Caco-2 (cell line): ENCODE results near the gene HOXB8. TPM values are rescaled to one million over a fixed set of nuclear protein-coding genes. Genes with fewer than 3 reads are reported as not detected.

ENCODE experiments used
- BruUV-seq: library from RNA; stranded (reverse); fragments of 400-500 nt; replicated peaks from 2 replicates; lab custom pipeline; 2021; lab: Mats Ljungman, UMichigan
- CTCF ChIA-PET: fragments of 300-600 bp; sonication (Branson Sonifier 250); formaldehyde crosslinking; loops from one replicate; lab custom pipeline; 2022; ENCODE audit warnings: antibody characterized with exemption; lab: Charles Lee
- POLR2A ChIA-PET: fragments of 300-600 bp; sonication (Branson Sonifier 250); formaldehyde crosslinking; loops from one replicate; lab custom pipeline; 2022; ENCODE audit warnings: antibody characterized with exemption; lab: Charles Lee
- DNase-seq, 2 experiments: peaks; one replicate each; pipeline versions ENCODE4 v3.0.0 to v3.0.0-alpha.2; 2020 to 2022
- H3K27me3 ChIP-seq: replicated peaks from 2 replicates; pipeline ENCODE4 v1.6.0; 2011; ENCODE audit warnings: low read length; ENCODE audit not compliant: control insufficient read depth, insufficient read depth
- H3K36me3 ChIP-seq: 2 replicates; pipeline ENCODE4 v1.5.1; 2011; ENCODE audit warnings: low read length; ENCODE audit not compliant: control insufficient read depth, insufficient read depth
- H3K4me1 ChIP-seq: fragments of 250-450 bp; sonication (Bioruptor Pico); 2 replicates; pipeline ENCODE4 v1.5.1; 2020; ENCODE audit warnings: mild to moderate bottlenecking
- H3K4me3 ChIP-seq: 2 replicates; pipeline ENCODE4 v1.5.1; 2011; ENCODE audit warnings: low read depth, mild to moderate bottlenecking, control low read depth, low read length
- H3K9me3 ChIP-seq: fragments of 250-450 bp; sonication (Bioruptor Pico); 2 replicates; pipeline ENCODE4 v1.5.1; 2020; ENCODE audit warnings: mild to moderate bottlenecking, moderate library complexity
- H3K27ac Mint-ChIP-seq: one replicate; pipeline ENCODE4 v1.8.0; 2022; ENCODE audit warnings: mixed read lengths; ENCODE audit not compliant: unreplicated experiment
- H3K27me3 Mint-ChIP-seq: one replicate; pipeline ENCODE4 v1.8.0; 2022; ENCODE audit warnings: mixed read lengths; ENCODE audit not compliant: insufficient read depth, unreplicated experiment
- H3K36me3 Mint-ChIP-seq: one replicate; pipeline ENCODE4 v1.8.0; 2022; ENCODE audit warnings: mild to moderate bottlenecking, mixed read lengths; ENCODE audit not compliant: insufficient read depth, unreplicated experiment
- H3K4me1 Mint-ChIP-seq: one replicate; pipeline ENCODE4 v1.8.0; 2022; ENCODE audit warnings: low read depth, mixed read lengths; ENCODE audit not compliant: unreplicated experiment
- H3K4me3 Mint-ChIP-seq: one replicate; pipeline ENCODE4 v1.8.0; 2022; ENCODE audit warnings: mild to moderate bottlenecking, moderate library complexity, mixed read lengths; ENCODE audit not compliant: unreplicated experiment
- H3K9me3 Mint-ChIP-seq: one replicate; pipeline ENCODE4 v1.8.0; 2022; ENCODE audit warnings: mixed read lengths; ENCODE audit not compliant: unreplicated experiment
- intact Hi-C: fragments of 100-400 bp; cut with micrococcal nuclease; formaldehyde crosslinking; loops from one replicate; pipeline ENCODE4 v1.10.0; 2022; ENCODE audit not compliant: unreplicated experiment
- total RNA-seq: library from RNA; stranded (reverse); gene quantifications from 2 replicates; pipeline ENCODE4 v1.2.3, GENCODE V29; 2022
- TF ChIP-seq, protein P1 (sequence below), 2 experiments: fragments of 200-600 bp in 1 of 2; IDR thresholded peaks; 1 replicate in 1 of 2; 2 replicates in 1 of 2; pipeline versions ENCODE4 v1.5.1 to v1.8.0; 2011 to 2022; ENCODE audit warnings: antibody characterized with exemption in 1 of 2, control low read depth in 1 of 2, inconsistent platforms in 1 of 2, low read depth in 1 of 2, low read length in 1 of 2, mild to moderate bottlenecking in 1 of 2, moderate library complexity in 1 of 2; ENCODE audit not compliant: insufficient read depth in 1 of 2, severe bottlenecking in 1 of 2, unreplicated experiment in 1 of 2

The HOXB8 gene
- total RNA-seq, 1 experiment from 2014 or later, result 1.2 TPM

DNA sequence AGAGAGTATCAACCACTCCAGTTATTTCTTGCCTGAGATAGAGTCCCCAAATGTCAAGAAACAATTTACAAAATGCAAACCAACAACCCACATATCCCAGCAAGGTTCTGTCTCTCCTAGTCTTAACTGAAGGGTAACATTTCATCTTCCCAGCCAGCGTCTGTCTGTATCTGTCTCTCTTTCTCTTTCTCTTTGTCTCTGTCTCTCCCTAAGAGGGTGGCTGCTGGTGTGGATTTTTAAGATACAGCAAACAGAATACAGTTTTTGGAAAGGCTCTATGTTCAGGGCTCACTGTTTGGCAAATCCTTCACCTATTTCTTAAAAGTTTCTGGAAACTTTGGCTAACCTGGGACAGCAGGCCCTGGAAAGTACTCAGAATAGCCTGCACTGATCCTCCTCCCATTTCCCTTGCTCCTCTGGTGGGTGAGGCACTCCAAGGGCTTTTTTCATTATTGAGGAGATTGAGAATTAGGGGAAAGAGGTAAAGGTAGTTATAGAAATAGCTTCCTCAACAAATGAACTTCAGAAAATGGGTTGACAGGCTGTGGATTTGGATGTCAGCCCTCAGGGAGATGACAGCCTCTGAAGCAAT, 43.2 kb downstream of the HOXB8 start:
- BruUV-seq, result no TSS peak
- CTCF ChIA-PET, result no interaction called here
- H3K27me3 ChIP-seq, result no peaks in the 10 kb centered on the region

DNA sequence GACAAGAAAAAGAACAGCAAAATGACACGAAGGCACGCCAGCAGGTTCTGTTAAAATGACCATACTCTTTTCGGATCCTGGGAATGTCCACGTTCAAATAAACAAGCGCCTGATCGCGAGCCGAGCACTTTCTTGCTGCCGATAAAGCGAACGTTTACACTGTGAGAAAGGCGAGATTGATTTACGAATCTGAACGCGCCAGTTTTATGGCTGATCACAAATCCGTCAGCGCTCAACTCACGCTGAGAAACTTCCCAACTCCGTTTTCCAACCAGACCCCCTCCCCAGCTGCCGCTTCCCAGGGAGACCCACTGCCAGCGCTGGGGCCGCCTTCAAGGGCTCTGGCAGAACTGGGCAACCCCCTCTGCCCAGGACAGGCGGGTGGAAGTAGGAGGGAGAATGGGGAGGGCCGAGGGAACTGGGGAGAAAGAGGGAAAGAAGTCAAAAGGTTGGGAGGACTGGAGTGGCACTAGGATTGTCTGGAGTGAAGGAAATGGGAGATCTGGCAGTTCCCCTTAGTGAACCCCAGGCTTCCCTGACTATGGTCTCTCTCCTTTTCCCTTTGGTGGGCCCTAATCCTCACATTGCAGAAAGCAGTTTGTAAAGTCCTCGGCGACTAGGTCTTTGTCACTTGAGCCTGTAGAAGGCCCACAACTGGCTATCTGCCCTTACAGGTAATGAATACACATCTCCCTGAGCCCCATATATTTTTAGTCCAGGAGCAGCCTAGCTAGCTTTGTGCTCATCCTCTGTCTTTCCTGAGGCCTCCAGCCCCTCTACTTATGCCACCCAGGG, 43.9 kb downstream of the HOXB8 start:
- Histone ChIP-seq H3K4me3 (no peak overlapping the region), H3K27me3 (no peaks in the 10 kb centered on the region), H3K4me1 (peaks cover 17% of the 10 kb centered on the region), H3K36me3 (no peaks in the 10 kb centered on the region), H3K9me3 (no peaks in the 10 kb centered on the region)
- Mint-ChIP-seq H3K27me3 (no peaks in the 10 kb centered on the region), H3K9me3 (no peaks in the 10 kb centered on the region), H3K36me3 (no peaks in the 10 kb centered on the region), H3K4me3 (no peak overlapping the region), H3K27ac (no peak overlapping the region), H3K4me1 (no peaks in the 10 kb centered on the region)
- no peak for DNase-seq
- no TSS peak for BruUV-seq
- ChIA-PET POLR2A (interaction anchor here (0.6 kb wide), 1 partner anchor 9 kb away, joined by 9 read pairs; no protein-coding TSS in a partner anchor), CTCF (interaction anchor here (0.6 kb wide), 1 partner anchor 504 kb away, joined by 4 read pairs; no protein-coding TSS in a partner anchor)
- TF ChIP-seq, protein P1, sequence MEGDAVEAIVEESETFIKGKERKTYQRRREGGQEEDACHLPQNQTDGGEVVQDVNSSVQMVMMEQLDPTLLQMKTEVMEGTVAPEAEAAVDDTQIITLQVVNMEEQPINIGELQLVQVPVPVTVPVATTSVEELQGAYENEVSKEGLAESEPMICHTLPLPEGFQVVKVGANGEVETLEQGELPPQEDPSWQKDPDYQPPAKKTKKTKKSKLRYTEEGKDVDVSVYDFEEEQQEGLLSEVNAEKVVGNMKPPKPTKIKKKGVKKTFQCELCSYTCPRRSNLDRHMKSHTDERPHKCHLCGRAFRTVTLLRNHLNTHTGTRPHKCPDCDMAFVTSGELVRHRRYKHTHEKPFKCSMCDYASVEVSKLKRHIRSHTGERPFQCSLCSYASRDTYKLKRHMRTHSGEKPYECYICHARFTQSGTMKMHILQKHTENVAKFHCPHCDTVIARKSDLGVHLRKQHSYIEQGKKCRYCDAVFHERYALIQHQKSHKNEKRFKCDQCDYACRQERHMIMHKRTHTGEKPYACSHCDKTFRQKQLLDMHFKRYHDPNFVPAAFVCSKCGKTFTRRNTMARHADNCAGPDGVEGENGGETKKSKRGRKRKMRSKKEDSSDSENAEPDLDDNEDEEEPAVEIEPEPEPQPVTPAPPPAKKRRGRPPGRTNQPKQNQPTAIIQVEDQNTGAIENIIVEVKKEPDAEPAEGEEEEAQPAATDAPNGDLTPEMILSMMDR (IDR thresholded peaks at IDR 0.05; ENCODE audit: insufficient read depth in 1 of 2, low read depth in 1 of 2, low read length in 1 of 2, severe bottlenecking in 1 of 2, unreplicated experiment in 1 of 2), result no peak
- intact Hi-C loops, result no loop called here

More for the DNA sequence above, 43.2 kb downstream of the HOXB8 start:
- DNase-seq, result no peak
- Mint-ChIP-seq H3K4me3 (no peak overlapping the region), H3K27ac (no peak overlapping the region), H3K36me3 (no peaks in the 10 kb centered on the region), H3K27me3 (no peaks in the 10 kb centered on the region), H3K4me1 (no peaks in the 10 kb centered on the region), H3K9me3 (no peaks in the 10 kb centered on the region)
- Histone ChIP-seq H3K36me3 (no peaks in the 10 kb centered on the region), H3K4me3 (no peak overlapping the region), H3K4me1 (peaks cover 18% of the 10 kb centered on the region), H3K9me3 (no peaks in the 10 kb centered on the region)
- POLR2A ChIA-PET, result interaction anchor here (0.6 kb wide), 1 partner anchor 8 kb away, joined by 9 read pairs; no protein-coding TSS in a partner anchor
- intact Hi-C loops, result no loop called here
- TF ChIP-seq, protein P1 (IDR thresholded peaks at IDR 0.05; ENCODE audit: insufficient read depth in 1 of 2, low read depth in 1 of 2, low read length in 1 of 2, severe bottlenecking in 1 of 2, unreplicated experiment in 1 of 2), result no peak

DNA sequence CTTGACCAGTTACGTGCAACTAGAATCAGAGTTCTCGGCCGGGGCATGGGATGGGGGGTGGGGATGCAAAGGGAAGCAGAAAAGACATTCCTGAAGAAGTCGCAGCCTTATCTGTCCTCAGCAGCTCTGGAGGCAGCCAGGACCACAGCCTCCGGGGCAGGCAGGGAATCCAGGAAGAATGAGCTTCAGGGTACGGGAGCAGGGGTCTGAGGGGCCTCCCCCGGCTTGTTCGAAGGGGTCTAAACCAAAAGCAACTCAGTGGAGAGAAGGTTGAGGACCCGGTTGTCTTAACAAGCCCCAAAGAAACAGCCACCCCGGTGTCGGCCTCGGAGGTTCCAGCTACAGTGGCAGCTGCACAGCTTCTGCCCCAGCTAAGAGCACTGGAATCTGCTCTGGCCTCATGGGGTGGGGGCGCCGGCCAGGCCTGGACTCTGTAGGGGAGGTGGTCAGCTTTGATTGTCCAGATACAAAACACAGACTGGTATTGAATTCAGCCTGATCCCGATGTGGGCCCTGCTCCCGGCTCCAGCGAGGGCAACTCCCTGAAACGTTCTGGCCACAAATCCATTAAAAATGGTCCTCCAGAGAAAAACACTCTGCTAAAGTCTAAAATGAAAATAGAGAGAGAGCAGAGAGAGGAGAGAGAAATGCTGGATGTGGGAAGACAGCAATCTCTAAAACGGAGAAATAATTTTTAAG, 44.6 kb downstream of the HOXB8 start:
- ChIA-PET CTCF (interaction anchor here (0.6 to 0.8 kb wide), 3 partner anchors 42 to 505 kb away, joined by 3 to 4 read pairs (median 4); no protein-coding TSS in a partner anchor), POLR2A (no interaction called here)
- Mint-ChIP-seq H3K9me3 (no peaks in the 10 kb centered on the region), H3K27ac (no peak overlapping the region), H3K27me3 (no peaks in the 10 kb centered on the region), H3K4me3 (no peak overlapping the region), H3K4me1 (no peaks in the 10 kb centered on the region), H3K36me3 (no peaks in the 10 kb centered on the region)
- Histone ChIP-seq H3K9me3 (no peaks in the 10 kb centered on the region), H3K4me1 (peaks cover 17% of the 10 kb centered on the region), H3K36me3 (no peaks in the 10 kb centered on the region), H3K27me3 (no peaks in the 10 kb centered on the region), H3K4me3 (no peak overlapping the region)
- intact Hi-C loops, result no loop called here
- no TSS peak for BruUV-seq
- TF ChIP-seq, protein P1 (IDR thresholded peaks at IDR 0.05; ENCODE audit: insufficient read depth in 1 of 2, low read depth in 1 of 2, low read length in 1 of 2, severe bottlenecking in 1 of 2, unreplicated experiment in 1 of 2), result no peak
- DNase-seq, result no peak
